IMR-90 (cell line): ENCODE data around the gene CCL27. TPM values are rescaled to one million over a fixed set of nuclear protein-coding genes. Genes with fewer than 3 reads are reported as not detected.

ENCODE experiments used
- ATAC-seq: fragments of 200-7000 bp; cut with Tn5 transposase; 2 replicates; pipeline ENCODE4 v1.9.1; 2020; ENCODE audit warnings: low read depth, mild to moderate bottlenecking, moderate library complexity
- BruUV-seq: library from RNA; stranded (reverse); fragments of 400-500 nt; replicated peaks from 2 replicates; lab custom pipeline; 2021; lab: Mats Ljungman, UMichigan
- CTCF ChIA-PET: fragments of 300-600 bp; formaldehyde crosslinking; extraction: SDS; loops from one replicate; lab custom pipeline; 2021; ENCODE audit warnings: antibody characterized with exemption; lab: Yijun Ruan, JAX
- POLR2A ChIA-PET: fragments of 300-600 bp; sonication (Branson Sonifier 250); formaldehyde crosslinking; loops from one replicate; lab custom pipeline; 2022; ENCODE audit warnings: antibody characterized with exemption; ENCODE audit not compliant: unreplicated experiment; lab: Charles Lee
- DNase-seq: peaks from one replicate; pipeline ENCODE4 v3.0.0; 2013
- H2AFZ ChIP-seq: replicated peaks from 2 replicates; pipeline ENCODE3; 2013; ENCODE audit warnings: low read length, mild to moderate bottlenecking; ENCODE audit not compliant: poor library complexity
- H2AK5ac ChIP-seq: 2 replicates; pipeline ENCODE4 v1.6.1; 2013; ENCODE audit warnings: low read depth, low read length, inconsistent platforms
- H2AK9ac ChIP-seq: replicated peaks from 2 replicates; pipeline ENCODE3; 2013; ENCODE audit warnings: mild to moderate bottlenecking, low read depth, low read length, moderate library complexity; ENCODE audit not compliant: poor library complexity
- H2BK120ac ChIP-seq: 2 replicates; pipeline ENCODE4 v1.6.1; 2013; ENCODE audit warnings: low read depth, low read length, inconsistent platforms
- H2BK15ac ChIP-seq: 3 replicates; pipeline ENCODE4 v1.6.1; 2013; ENCODE audit warnings: low read depth, low read length, inconsistent platforms
- H2BK20ac ChIP-seq: 2 replicates; pipeline ENCODE4 v1.6.1; 2013; ENCODE audit warnings: low read depth, mild to moderate bottlenecking, inconsistent platforms, low read length, moderate library complexity
- H2BK5ac ChIP-seq: 2 replicates; pipeline ENCODE4 v1.6.1; 2013; ENCODE audit warnings: mild to moderate bottlenecking, low read depth, low read length, inconsistent platforms; ENCODE audit not compliant: poor library complexity, severe bottlenecking
- H3K14ac ChIP-seq: replicated peaks from 2 replicates; pipeline ENCODE4 v1.6.1; 2013; ENCODE audit warnings: low read depth, low read length, inconsistent platforms
- H3K18ac ChIP-seq: 2 replicates; pipeline ENCODE4 v1.6.1; 2013; ENCODE audit warnings: low read depth, low read length, control low read depth
- H3K23ac ChIP-seq: 2 replicates; pipeline ENCODE4 v1.6.1; 2013; ENCODE audit warnings: low read depth, low read length, inconsistent platforms
- H3K27ac ChIP-seq: 2 replicates; pipeline ENCODE4 v1.5.1; 2013; ENCODE audit warnings: mild to moderate bottlenecking, control low read depth, low read length; ENCODE audit not compliant: insufficient read depth
- H3K27me3 ChIP-seq: 2 replicates; pipeline ENCODE4 v1.6.1; 2013; ENCODE audit warnings: low read length; ENCODE audit not compliant: control insufficient read depth, insufficient read depth
- H3K36me3 ChIP-seq: 2 replicates; pipeline ENCODE4 v1.6.1; 2013; ENCODE audit warnings: low read length, mixed read lengths; ENCODE audit not compliant: control insufficient read depth, insufficient read depth
- H3K4ac ChIP-seq: 2 replicates; pipeline ENCODE4 v1.6.1; 2013; ENCODE audit warnings: low read depth, low read length, inconsistent platforms
- H3K4me1 ChIP-seq: 2 replicates; pipeline ENCODE4 v1.6.1; 2013; ENCODE audit warnings: low read length, mixed read lengths; ENCODE audit not compliant: control insufficient read depth, insufficient read depth
- H3K4me2 ChIP-seq: 2 replicates; pipeline ENCODE4 v1.6.1; 2013; ENCODE audit warnings: low read depth, mild to moderate bottlenecking, control low read depth, low read length, moderate library complexity
- H3K4me3 ChIP-seq: 2 replicates; pipeline ENCODE4 v1.5.1; 2013; ENCODE audit warnings: low read depth, mild to moderate bottlenecking, control low read depth, low read length, moderate library complexity; ENCODE audit not compliant: insufficient read depth
- H3K56ac ChIP-seq: 2 replicates; pipeline ENCODE4 v1.6.1; 2013; ENCODE audit warnings: low read length, inconsistent platforms; ENCODE audit not compliant: insufficient read depth; ENCODE audit errors: extremely low read depth
- H3K79me1 ChIP-seq, 2 experiments: 2 replicates each; pipeline ENCODE4 v1.6.1; 2013; ENCODE audit warnings: low read length in 2 of 2, inconsistent platforms in 1 of 2, low read depth in 1 of 2
- H3K9ac ChIP-seq: 2 replicates; pipeline ENCODE4 v1.6.1; 2013; ENCODE audit warnings: low read depth, low read length, control low read depth
- H3K9me1 ChIP-seq: 2 replicates; pipeline ENCODE4 v1.6.1; 2013; ENCODE audit warnings: low read length, inconsistent platforms; ENCODE audit not compliant: insufficient read depth
- H3K9me3 ChIP-seq: 2 replicates; pipeline ENCODE4 v1.6.1; 2013; ENCODE audit warnings: low read length; ENCODE audit not compliant: control insufficient read depth, insufficient read depth
- H4K20me1 ChIP-seq: 2 replicates; pipeline ENCODE4 v1.6.1; 2013; ENCODE audit warnings: low read length, inconsistent platforms; ENCODE audit not compliant: insufficient read depth
- H4K5ac ChIP-seq: 2 replicates; pipeline ENCODE4 v1.6.1; 2013; ENCODE audit warnings: mild to moderate bottlenecking, low read depth, low read length, control low read depth
- H4K8ac ChIP-seq, 2 experiments: 2 replicates each; pipeline ENCODE4 v1.6.1; 2013; ENCODE audit warnings: low read depth in 2 of 2, low read length in 2 of 2, control low read depth in 1 of 2, inconsistent platforms in 1 of 2
- H4K91ac ChIP-seq: 2 replicates; pipeline ENCODE4 v1.6.1; 2013; ENCODE audit warnings: low read depth, low read length, inconsistent platforms; ENCODE audit not compliant: insufficient read depth
- CEBPB ChIP-seq: IDR thresholded peaks from 2 replicates; pipeline ENCODE4 v1.6.1; 2012; ENCODE audit warnings: low read depth, low read length, improper control_type of control experiment
- CHD1 ChIP-seq: IDR thresholded peaks from 2 replicates; pipeline ENCODE4 v1.6.1; 2012; ENCODE audit warnings: low read depth, low read length, improper control_type of control experiment
- MAZ ChIP-seq: IDR thresholded peaks from 2 replicates; pipeline ENCODE4 v1.6.1; 2012; ENCODE audit warnings: low read depth, mild to moderate bottlenecking, low read length, improper control_type of control experiment, moderate library complexity, borderline replicate concordance
- MXI1 ChIP-seq: IDR thresholded peaks from 2 replicates; pipeline ENCODE4 v1.6.1; 2012; ENCODE audit warnings: low read depth, mild to moderate bottlenecking, low read length, moderate library complexity, borderline replicate concordance
- RAD21 ChIP-seq: IDR thresholded peaks from 2 replicates; pipeline ENCODE4 v1.6.1; 2012; ENCODE audit warnings: low read length, improper control_type of control experiment
- SMC3 ChIP-seq: fragments of 150-350 bp; IDR thresholded peaks from 2 replicates; pipeline ENCODE4 v1.6.1; 2016; ENCODE audit warnings: low read depth, mild to moderate bottlenecking, antibody characterized with exemption, low read length, moderate library complexity
- WGBS, 2 experiments: methylation state at CpG; one replicate each; pipeline versions ENCODE4 v1.1.5 to v1.1.7; 2013; ENCODE audit warnings: missing lambda C conversion rate in 2 of 2; ENCODE audit not compliant: insufficient read length in 1 of 2; ENCODE audit errors: extremely low coverage in 2 of 2; 5-methylcytosine and 5-hydroxymethylcytosine counted together
- dilution Hi-C: fragments of 300-500 bp; cut with HindIII; formaldehyde crosslinking; loops from one replicate; pipeline ENCODE4 v1.14.3; 2018; ENCODE audit warnings: low sequenced_read_pairs; ENCODE audit not compliant: unreplicated experiment
- in situ Hi-C: fragments of 300-500 bp; cut with MboI; formaldehyde crosslinking; loops from 3 replicates; pipeline ENCODE4 v1.14.3; 2019; ENCODE audit warnings: low sequenced_read_pairs, inconsistent platforms, mixed read lengths
- intact Hi-C: fragments of 100-400 bp; cut with micrococcal nuclease; formaldehyde crosslinking; loops from 2 replicates; pipeline ENCODE4 v1.10.0; 2022
- polyA plus RNA-seq, 3 experiments: library from polyadenylated mRNA; depleted of rRNA; stranded (reverse); fragments of >200 nt; gene quantifications; 2 replicates each; pipeline ENCODE4 v1.2.3, GENCODE V29; 2012; ENCODE audit warnings: low replicate concordance in 1 of 3
- total RNA-seq: library from RNA; depleted of rRNA; stranded (reverse); fragments of >200 nt; gene quantifications from 2 replicates; pipeline ENCODE4 v1.2.3, GENCODE V29; 2012
- TF ChIP-seq, protein P1 (sequence below): fragments of 150-350 bp; IDR thresholded peaks from 2 replicates; pipeline ENCODE4 v1.6.1; 2016; ENCODE audit warnings: low read depth, mild to moderate bottlenecking, low read length, moderate library complexity, borderline replicate concordance
- TF ChIP-seq, protein P2 (sequence below): conservative IDR thresholded peaks from 2 replicates; pipeline ENCODE4 v1.5.1; 2012; ENCODE audit warnings: mild to moderate bottlenecking, low read depth, low read length, improper control_type of control experiment

Gene CCL27
- total and polyA plus RNA-seq, 2 of the 4 experiments (the other 2 are of a cell fraction), result 0.18 to 0.26 TPM

DNA sequence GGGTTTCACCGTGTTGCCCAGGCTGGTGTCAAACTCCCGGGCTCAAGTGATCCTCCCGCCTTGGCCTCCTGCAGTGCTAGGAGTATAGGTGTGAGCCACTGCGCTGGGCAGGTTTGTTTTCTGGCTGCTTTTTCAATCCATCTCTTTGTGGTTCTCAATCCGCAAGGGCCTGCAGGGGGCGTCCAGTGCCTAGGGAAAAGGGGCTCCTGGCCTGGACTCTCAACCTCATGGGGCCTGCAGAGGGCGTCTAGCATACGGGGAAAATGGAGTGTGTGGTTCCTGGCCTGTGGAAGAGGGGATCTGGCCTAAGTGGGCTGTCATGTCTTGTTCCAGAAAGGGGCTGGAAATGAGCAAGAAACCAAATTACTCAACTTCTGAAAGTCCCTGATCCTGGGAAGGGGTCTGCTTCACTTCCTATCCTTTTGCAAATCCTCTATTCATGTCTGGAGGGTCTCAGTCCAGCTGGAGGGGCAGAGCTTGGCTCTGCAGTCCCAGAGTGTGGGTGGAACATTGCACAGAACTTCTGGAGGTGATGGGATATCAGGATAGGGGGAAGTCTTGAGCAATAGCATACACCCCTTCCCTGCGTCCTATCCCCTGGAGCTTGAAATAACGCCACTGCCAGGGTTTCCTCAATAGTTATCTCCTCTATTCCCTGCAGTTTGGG lies 12.7 kb upstream of the CCL27 start:
- H4K20me1 ChIP-seq, result no peaks in the 10 kb centered on the region
- H2BK5ac ChIP-seq, result no peak overlapping the region
- peaks cover 2% of the 10 kb centered on the region for H3K36me3 ChIP-seq
- peaks cover 20 to 24% of the 10 kb centered on the region in 2 experiments for H3K79me1 ChIP-seq
- intact Hi-C loops (loop anchor here (1.0 kb wide), 1 partner anchor 27 kb away; no protein-coding TSS in a partner anchor), dilution Hi-C loops (no loop called here), in situ Hi-C loops (no loop called here)
- no peak overlapping the region for H3K4me3 ChIP-seq
- no peaks in the 10 kb centered on the region for H3K27me3 ChIP-seq
- no peak overlapping the region for H2BK120ac ChIP-seq
- WGBS, 2 experiments, result no CpG with 5 or more reads among the region's 10 CpGs
- no peak overlapping the region for H3K56ac ChIP-seq
- no peak overlapping the region for H3K23ac ChIP-seq
- ATAC-seq (peak; percentile 96), DNase-seq (peak; percentile 59)
- CTCF ChIA-PET, result interaction anchor here (1.0 to 3.3 kb wide), 2 partner anchors 26 to 27 kb away, joined by 3 to 16 read pairs; no protein-coding TSS in a partner anchor
- H3K4me1 ChIP-seq, result no peaks in the 10 kb centered on the region
- H3K18ac ChIP-seq, result no peak overlapping the region
- no peak overlapping the region for H3K14ac ChIP-seq
- no peaks in the 10 kb centered on the region for H3K9me1 ChIP-seq
- H2AK5ac ChIP-seq, result no peak overlapping the region
- H4K8ac ChIP-seq, result no peak overlapping the region
- H3K9ac ChIP-seq, result no peak overlapping the region
- no peak overlapping the region for H2AK9ac ChIP-seq
- TF ChIP-seq, protein P1, sequence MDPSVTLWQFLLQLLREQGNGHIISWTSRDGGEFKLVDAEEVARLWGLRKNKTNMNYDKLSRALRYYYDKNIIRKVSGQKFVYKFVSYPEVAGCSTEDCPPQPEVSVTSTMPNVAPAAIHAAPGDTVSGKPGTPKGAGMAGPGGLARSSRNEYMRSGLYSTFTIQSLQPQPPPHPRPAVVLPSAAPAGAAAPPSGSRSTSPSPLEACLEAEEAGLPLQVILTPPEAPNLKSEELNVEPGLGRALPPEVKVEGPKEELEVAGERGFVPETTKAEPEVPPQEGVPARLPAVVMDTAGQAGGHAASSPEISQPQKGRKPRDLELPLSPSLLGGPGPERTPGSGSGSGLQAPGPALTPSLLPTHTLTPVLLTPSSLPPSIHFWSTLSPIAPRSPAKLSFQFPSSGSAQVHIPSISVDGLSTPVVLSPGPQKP, result no peak
- peak; percentile 68 for TF ChIP-seq SMC3
- TF ChIP-seq MAZ, result no peak
- TF ChIP-seq, protein P2, sequence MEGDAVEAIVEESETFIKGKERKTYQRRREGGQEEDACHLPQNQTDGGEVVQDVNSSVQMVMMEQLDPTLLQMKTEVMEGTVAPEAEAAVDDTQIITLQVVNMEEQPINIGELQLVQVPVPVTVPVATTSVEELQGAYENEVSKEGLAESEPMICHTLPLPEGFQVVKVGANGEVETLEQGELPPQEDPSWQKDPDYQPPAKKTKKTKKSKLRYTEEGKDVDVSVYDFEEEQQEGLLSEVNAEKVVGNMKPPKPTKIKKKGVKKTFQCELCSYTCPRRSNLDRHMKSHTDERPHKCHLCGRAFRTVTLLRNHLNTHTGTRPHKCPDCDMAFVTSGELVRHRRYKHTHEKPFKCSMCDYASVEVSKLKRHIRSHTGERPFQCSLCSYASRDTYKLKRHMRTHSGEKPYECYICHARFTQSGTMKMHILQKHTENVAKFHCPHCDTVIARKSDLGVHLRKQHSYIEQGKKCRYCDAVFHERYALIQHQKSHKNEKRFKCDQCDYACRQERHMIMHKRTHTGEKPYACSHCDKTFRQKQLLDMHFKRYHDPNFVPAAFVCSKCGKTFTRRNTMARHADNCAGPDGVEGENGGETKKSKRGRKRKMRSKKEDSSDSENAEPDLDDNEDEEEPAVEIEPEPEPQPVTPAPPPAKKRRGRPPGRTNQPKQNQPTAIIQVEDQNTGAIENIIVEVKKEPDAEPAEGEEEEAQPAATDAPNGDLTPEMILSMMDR, result peak; percentile 94
- no peak for TF ChIP-seq CEBPB
- no peak for TF ChIP-seq MXI1
- TF ChIP-seq CHD1, result no peak
- peak; percentile 70 for TF ChIP-seq RAD21
- no peak overlapping the region for H4K91ac ChIP-seq
- H3K4me2 ChIP-seq, result no peak overlapping the region
- H2AFZ ChIP-seq, result no peak overlapping the region
- POLR2A ChIA-PET, result no interaction called here
- H2BK20ac ChIP-seq, result no peak overlapping the region
- BruUV-seq, result no TSS peak
- H3K4ac ChIP-seq, result no peak overlapping the region
- no peak overlapping the region for H4K5ac ChIP-seq
- H3K27ac ChIP-seq, result no peak overlapping the region
- H2BK15ac ChIP-seq, result no peak overlapping the region
- no peaks in the 10 kb centered on the region for H3K9me3 ChIP-seq
